ENCODE measurements around the gene MIAT. TPM values are rescaled to one million over a fixed set of nuclear protein-coding genes. Genes with fewer than 3 reads are reported as not detected.

MIAT gene
- total RNA-seq, 2 experiments from 2014 or later: 66.5 to 125 TPM

DNA sequence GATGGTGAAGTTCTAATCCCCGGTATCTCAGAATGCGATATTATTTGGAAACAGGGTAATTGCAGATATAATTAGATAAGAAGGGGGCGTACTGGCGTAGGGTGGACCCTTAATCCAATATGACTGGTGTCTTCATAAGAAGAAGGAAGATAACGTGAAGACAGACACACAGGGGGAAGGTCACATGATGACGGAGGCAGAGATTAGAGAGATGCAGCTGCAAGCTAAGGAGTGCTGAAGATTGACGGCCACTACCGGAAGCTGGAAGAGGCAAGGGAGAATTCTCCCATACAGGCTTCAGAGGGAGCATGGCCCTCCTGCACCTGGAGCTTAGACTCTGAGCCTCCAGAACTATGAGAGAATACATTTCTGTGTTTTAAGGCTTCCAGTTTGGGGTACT, 54.8 kb downstream of the MIAT start:
- Mint-ChIP-seq H3K36me3 (peaks cover 13% of the 10 kb centered on the region), H3K4me3 (no peak overlapping the region), H3K27me3 (no peaks in the 10 kb centered on the region), H3K27ac (no peak overlapping the region), H3K9me3 (ENCODE audit: low read depth) (peaks cover 2% of the 10 kb centered on the region), H3K4me1 (peaks cover 14% of the 10 kb centered on the region)
- ATAC-seq (no peak), DNase-seq (no peak)
- CTCF ChIA-PET: interaction anchor here (0.7 kb wide), 1 partner anchor 12 kb away, joined by 3 read pairs; no protein-coding TSS in a partner anchor

DNA sequence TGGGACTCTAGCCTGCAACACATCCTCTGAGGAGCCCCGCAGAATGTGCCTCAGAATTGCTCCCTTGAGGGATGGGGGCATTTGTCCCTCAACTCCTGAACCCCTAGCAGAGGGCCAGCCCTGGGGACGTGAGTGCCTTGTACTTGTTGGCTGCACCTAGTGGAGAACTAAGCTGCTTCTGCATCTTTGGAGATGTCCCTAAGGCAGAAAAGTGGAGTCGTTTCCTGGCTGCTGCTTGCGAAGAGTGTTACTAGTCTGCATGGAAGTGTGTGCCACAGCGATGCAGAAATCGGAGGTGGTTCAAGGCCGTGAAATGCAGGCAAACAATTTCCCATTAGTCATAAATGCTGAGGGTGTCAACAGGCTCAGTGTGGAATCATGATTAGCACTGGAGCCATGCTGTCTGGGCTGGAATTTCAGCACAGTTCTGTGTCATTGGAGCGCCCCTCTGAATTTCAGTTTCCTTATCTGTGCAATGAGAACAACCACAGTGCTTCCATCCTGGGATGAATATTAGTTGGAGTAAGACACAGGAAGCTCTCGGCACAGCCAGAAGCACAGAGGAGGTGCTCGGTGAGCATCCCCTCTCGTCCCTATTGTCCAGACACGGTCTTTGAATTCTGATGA, 56.5 kb downstream of the MIAT start:
- ATAC-seq (no peak), DNase-seq (no peak)
- no peak overlapping the region for H3K4me3 Mint-ChIP-seq
- H3K4me1 Mint-ChIP-seq: peaks cover 14% of the 10 kb centered on the region
- CTCF ChIA-PET: no interaction called here
- no peaks in the 10 kb centered on the region for H3K27me3 Mint-ChIP-seq
- no peaks in the 10 kb centered on the region for H3K9me3 Mint-ChIP-seq (ENCODE audit: low read depth)
- H3K27ac Mint-ChIP-seq: no peak overlapping the region
- peaks cover under 1% of the 10 kb centered on the region for H3K36me3 Mint-ChIP-seq

DNA sequence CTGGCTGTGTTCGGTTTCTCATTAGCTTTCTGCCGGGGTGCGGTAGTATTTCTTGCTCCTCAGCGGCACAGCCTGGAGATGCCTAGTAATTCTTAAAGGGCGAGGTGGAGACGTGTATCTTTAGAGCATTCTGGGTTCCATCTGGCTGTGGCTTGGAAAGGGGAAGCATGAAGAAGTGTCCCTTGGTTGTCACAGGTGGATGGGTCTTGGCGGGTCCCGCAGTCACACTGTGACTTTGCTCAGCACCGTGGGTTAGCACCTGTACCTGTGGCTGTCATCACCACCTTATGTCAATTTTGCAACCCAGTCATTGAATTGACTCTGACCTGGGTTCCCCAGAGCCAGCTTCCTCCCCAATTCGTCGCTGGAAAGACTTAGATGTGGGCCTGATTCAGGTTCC, 57.6 kb downstream of the MIAT start:
- Mint-ChIP-seq H3K4me3 (no peak overlapping the region), H3K9me3 (ENCODE audit: low read depth) (no peaks in the 10 kb centered on the region), H3K27me3 (no peaks in the 10 kb centered on the region), H3K4me1 (peaks cover 14% of the 10 kb centered on the region), H3K36me3 (no peaks in the 10 kb centered on the region), H3K27ac (no peak overlapping the region)
- DNase-seq (no peak), ATAC-seq (no peak)
- CTCF ChIA-PET: no interaction called here

DNA sequence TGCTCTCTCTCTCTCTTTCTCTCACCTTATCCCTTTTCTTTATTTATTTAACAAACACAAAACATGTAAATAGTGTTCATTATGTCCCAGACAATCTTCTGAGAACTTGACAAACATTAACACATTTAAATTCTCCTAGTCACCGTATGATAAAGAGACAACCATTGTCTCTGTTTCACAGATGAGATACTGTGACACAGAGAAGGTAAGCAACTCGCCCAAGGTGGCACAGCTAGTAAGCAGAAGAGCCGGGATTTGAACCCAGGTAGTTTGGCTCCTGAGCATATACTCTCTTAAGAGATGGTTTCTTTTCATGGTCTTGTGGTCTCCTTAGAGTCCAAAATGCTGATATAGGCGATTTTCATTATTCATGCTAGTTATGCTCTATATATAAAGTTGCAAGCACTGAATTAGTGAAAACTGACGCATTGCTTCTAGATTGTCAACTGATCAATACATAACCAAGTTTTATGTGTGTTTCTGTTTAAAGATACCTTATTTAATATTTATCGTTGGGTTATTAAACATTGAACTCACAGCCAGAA, 58.1 kb downstream of the MIAT start:
- H3K36me3 Mint-ChIP-seq: no peaks in the 10 kb centered on the region
- H3K4me3 Mint-ChIP-seq: no peak overlapping the region
- no peaks in the 10 kb centered on the region for H3K27me3 Mint-ChIP-seq
- CTCF ChIA-PET: no interaction called here
- DNase-seq (no peak), ATAC-seq (no peak)
- no peaks in the 10 kb centered on the region for H3K9me3 Mint-ChIP-seq (ENCODE audit: low read depth)
- peaks cover 12% of the 10 kb centered on the region for H3K4me1 Mint-ChIP-seq
- no peak overlapping the region for H3K27ac Mint-ChIP-seq

DNA sequence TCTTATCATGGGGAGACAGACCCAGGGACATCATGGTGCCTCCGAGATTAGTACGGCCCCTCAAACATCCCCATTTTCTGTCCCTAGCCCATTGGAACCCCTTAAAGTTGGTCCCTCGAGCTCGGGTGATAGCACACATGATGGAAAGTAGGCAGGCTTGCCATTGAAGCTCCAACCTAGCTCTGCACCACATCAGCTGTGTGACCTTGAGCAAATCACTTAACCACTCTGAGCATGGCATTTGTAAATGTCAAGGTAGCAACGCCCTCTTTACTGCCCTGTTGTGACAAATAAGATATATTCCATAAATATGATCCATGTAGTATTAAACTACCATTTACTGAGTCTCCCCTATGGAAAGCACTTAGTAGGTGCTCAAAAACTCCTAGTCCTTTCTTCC, 61.1 kb downstream of the MIAT start:
- Mint-ChIP-seq H3K36me3 (no peaks in the 10 kb centered on the region), H3K27ac (no peak overlapping the region), H3K27me3 (no peaks in the 10 kb centered on the region), H3K4me3 (no peak overlapping the region), H3K9me3 (ENCODE audit: low read depth) (no peaks in the 10 kb centered on the region), H3K4me1 (no peaks in the 10 kb centered on the region)
- DNase-seq (no peak), ATAC-seq (no peak)
- CTCF ChIA-PET: no interaction called here

DNA sequence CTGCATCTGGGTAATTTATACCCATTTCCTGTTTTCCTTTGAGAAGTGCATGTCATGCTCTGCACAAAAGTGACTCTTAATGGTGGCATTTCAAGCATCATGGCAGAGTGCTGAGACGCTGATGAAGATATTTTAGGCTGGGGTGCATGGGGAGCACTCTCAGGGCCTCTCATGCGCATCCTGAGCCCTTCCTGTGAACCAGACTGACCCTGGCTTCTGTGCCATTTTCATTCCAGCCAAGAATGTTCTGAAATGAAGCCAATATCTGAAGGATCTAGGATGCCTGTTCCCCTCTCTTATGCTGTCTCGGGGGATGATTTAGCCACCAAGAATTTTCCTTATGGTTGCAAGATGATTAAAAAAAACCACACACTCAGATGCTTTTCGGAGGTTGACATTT, 61.5 kb downstream of the MIAT start:
- DNase-seq: no peak
- ATAC-seq: no peak
- Mint-ChIP-seq H3K4me3 (no peak overlapping the region), H3K4me1 (no peaks in the 10 kb centered on the region), H3K9me3 (ENCODE audit: low read depth) (no peaks in the 10 kb centered on the region), H3K27ac (no peak overlapping the region), H3K27me3 (no peaks in the 10 kb centered on the region), H3K36me3 (no peaks in the 10 kb centered on the region)
- CTCF ChIA-PET: no interaction called here

DNA sequence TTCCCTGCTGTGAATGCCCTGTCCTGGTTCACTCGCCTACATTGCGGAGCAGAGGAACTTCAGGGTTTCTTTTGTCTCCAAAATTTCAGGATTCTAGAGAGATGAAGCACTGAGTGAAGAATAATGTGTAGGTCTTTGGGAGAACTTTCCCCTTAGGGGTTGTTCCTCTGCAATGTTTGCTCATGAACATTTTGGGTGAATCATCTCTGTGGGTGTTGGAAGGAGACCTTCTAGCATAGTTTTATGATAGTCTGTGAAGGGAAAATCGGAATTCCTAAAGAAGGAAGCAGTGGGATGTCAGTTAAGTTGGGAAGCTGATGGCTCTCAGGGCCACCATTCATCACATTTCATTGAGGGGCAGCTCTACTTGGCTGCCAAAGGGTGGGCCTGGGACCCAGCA, 64.8 kb downstream of the MIAT start:
- Mint-ChIP-seq H3K36me3 (peaks cover 3% of the 10 kb centered on the region), H3K4me3 (no peak overlapping the region), H3K4me1 (no peaks in the 10 kb centered on the region), H3K9me3 (ENCODE audit: low read depth) (no peaks in the 10 kb centered on the region), H3K27me3 (no peaks in the 10 kb centered on the region), H3K27ac (no peak overlapping the region)
- DNase-seq (no peak), ATAC-seq (no peak)
- CTCF ChIA-PET: no interaction called here

DNA sequence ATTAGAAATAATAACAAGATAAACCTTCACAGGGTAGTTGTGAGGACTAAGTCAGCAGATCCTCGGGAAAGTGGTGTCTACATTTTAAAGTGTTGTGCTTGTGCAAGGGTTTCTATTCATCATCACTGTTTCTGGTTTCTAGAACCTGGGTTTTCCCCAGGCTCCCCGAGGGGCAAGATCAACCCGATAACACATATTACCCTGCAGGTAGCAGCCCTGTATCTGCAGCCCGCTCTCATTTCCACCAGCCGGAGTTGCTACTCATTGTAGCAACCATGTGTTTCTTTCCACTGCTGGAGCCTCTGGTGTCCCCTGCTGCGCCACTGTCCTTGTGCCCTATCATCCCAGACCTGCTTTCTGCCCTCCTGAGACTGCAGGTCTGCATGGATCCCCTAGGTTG, 67.0 kb downstream of the MIAT start:
- no peaks in the 10 kb centered on the region for H3K4me1 Mint-ChIP-seq
- peaks cover 3% of the 10 kb centered on the region for H3K36me3 Mint-ChIP-seq
- no peaks in the 10 kb centered on the region for H3K27me3 Mint-ChIP-seq
- ATAC-seq (no peak), DNase-seq (no peak)
- no peak overlapping the region for H3K27ac Mint-ChIP-seq
- no peaks in the 10 kb centered on the region for H3K9me3 Mint-ChIP-seq (ENCODE audit: low read depth)
- no peak overlapping the region for H3K4me3 Mint-ChIP-seq
- CTCF ChIA-PET: no interaction called here

DNA sequence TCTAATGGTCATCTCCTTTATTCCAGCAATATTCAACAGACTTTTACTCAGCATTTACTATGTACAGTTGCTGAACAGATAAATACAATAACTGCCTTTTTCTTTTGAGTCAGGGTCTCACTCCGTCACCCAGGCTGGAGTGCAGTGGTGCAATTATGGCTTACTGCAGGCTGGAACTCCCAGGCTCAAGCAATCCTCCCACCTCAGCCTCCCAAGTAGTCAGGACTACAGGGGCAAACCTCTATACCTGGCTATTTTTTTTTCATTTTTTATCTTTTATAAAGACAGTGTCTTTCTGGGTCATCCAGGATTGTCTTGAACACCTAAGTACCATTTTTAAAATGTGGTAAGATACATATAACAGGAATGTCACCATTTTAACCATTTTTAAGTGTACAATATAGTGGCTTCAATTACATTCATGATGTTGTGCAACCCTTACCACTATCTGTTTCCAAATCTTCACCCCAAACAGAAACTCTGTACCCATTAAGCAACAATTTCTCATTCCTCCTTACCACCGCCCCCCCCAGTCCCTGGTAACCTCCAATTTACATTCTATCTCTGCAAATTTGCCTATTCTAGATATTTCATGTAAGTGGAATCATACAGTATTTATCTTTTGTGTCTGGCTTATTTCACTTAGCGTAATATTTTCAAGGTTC, 67.8 kb downstream of the MIAT start:
- H3K4me3 Mint-ChIP-seq: no peak overlapping the region
- no peak for ATAC-seq
- H3K27me3 Mint-ChIP-seq: no peaks in the 10 kb centered on the region

More for the DNA sequence above, 67.8 kb downstream of the MIAT start:
- no peak for DNase-seq
- Mint-ChIP-seq H3K27ac (no peak overlapping the region), H3K4me1 (no peaks in the 10 kb centered on the region), H3K9me3 (ENCODE audit: low read depth) (no peaks in the 10 kb centered on the region), H3K36me3 (peaks cover 3% of the 10 kb centered on the region)
- CTCF ChIA-PET: interaction anchor here (0.8 kb wide), 1 partner anchor 15 kb away, joined by 3 read pairs; no protein-coding TSS in a partner anchor

Other genes starting within 250 kb of the MIAT start
- 10 to 100 TPM; 15.3 to 17.0 TPM for gene ASPHD2, start 228.3 kb upstream of the MIAT start, total RNA-seq
- gene HPS4, start 173.8 kb upstream of the MIAT start, total RNA-seq: 10 to 100 TPM; 39.3 to 41.2 TPM
- 10 to 100 TPM; 17.5 to 22.6 TPM for gene SRRD, start 173.7 kb upstream of the MIAT start, total RNA-seq
- gene TFIP11, start 145.1 kb upstream of the MIAT start, total RNA-seq: 10 to 100 TPM; 58.0 to 64.8 TPM
- gene TPST2, start 67.5 kb upstream of the MIAT start, total RNA-seq: 10 to 100 TPM; 61.6 to 81.6 TPM
- gene CRYBB1, start 39.6 kb upstream of the MIAT start, total RNA-seq: under 1 TPM in 1 of 2 experiments, not detected in 1; 0.38 TPM
- gene CRYBA4, start 35.6 kb upstream of the MIAT start, total RNA-seq: under 1 TPM in 1 of 2 experiments, not detected in 1; 0.38 TPM

Measured in activated CD8-positive, alpha-beta memory T cell treated with anti-CD3 and anti-CD28 coated beads, Interleukin-2, amount 10 ng/mL, durations not matched to agents 7 days and 5 days (primary cell).